HG03280 (cell line): ENCODE data around the gene MED13L.

Experiments
- ATAC-seq: cut with Tn5 transposase; IDR thresholded peaks from one replicate; pipeline ENCODE4 v1.9.1; 2021; ENCODE audit warnings: mild to moderate bottlenecking, moderate library complexity; ENCODE audit not compliant: unreplicated experiment

The MED13L gene

DNA sequence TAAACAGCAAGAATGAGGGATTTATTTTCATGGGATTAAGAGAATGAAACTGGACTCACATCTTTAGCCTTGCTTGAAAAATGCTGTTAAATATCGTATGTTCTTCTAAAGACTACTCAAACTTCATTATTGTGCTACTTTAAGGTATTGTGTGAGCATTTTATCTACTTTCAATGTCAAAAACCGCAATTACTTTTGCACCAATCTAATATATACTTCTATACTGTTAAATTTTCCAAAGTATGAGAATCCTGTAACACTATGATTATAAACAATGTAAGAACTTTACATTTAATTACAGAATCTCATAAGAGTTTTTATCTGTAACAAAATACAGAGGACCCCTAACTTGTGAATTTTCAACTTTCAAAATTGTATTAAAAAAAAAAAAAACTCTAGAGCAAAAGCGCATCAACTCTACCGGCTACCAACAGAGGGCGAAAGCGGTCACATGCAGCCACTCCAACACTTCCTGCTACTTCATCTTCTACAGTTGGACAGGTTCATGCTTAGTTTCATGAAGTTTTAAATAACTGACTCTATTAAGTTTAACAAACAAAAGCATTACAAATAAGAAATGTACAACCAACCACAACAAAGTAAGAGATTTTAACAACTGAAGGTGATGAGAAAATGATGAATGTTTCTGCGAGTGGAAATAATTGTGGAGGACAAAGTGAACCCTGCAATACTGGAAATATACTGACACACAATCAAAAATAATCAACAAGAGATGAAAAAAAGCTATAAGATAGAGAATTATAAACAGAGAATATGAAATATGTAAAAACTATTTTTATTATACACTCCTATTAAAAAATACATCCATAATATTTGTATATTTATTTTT is 210.9 kb downstream of the MED13L start:
- ATAC-seq = no peak

DNA sequence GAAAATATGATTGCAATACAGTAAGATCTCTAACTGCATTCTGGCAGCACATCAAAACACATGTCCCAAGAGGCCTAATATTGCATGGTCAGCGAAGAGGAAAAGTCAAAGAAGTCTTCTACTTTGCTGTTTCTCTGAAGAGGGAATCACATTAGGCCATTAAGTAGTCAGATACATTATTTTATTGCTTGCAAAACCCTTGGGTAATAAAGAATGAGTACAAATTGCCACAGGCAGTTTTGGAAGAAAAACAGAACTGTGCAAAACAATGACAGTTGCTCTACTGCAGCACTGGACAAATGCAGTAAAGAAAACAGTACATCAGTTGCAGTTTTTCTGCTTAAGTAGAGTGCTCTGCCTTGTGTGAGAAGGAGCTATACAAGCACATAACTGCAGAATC is 211.9 kb downstream of the MED13L start:
- no peak for ATAC-seq

GRCh38 chr12:116064493-116064892 is 213.0 kb downstream of the MED13L start:
- ATAC-seq = no peak

DNA sequence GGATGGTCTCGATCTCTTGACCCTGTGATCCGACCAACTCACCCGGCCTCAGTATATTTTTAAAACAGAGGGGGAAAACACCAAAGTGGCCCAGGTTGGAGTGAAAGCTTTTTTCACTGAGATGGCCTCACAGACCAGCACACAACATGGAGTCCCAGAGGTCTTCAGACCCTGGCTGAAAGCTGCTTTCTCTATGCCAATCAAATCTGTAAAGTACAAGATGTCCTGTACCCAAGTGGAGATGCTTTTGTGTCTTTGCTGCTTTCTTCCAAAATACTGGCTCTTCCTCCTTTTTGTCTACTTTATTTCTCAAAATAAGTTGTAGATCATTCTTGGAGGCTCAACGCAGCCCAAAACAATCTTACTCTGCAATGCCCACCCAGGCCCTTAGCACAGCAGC is 214.8 kb downstream of the MED13L start:
- no peak for ATAC-seq

DNA sequence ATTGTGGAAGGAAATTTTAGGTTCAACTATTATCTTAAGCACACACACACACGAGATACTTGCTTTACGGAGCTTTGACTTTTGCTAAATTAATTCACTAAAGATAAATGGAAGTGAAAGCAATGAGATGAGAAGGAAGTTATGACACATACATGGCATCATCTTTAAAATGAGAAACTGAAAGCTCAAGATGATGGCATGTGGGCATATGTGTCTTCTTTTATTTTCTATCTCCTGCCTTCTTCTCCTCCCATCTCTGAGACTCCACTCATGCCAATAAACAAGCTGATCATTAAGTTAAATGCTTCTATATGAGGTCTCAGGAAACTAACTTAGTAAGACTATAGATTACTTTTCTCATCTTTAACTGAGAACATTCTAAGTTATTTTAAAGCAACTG is 216.7 kb downstream of the MED13L start:
- peak; percentile 85 for ATAC-seq

GRCh38 chr12:116059904-116060303 is 217.6 kb downstream of the MED13L start:
- ATAC-seq = no peak

GRCh38 chr12:116058574-116058973 is 218.9 kb downstream of the MED13L start:
- no peak for ATAC-seq

- ATAC-seq = no peak
These were observed 220.1 kb downstream of the MED13L start for GRCh38 chr12:116057356-116057755.

DNA sequence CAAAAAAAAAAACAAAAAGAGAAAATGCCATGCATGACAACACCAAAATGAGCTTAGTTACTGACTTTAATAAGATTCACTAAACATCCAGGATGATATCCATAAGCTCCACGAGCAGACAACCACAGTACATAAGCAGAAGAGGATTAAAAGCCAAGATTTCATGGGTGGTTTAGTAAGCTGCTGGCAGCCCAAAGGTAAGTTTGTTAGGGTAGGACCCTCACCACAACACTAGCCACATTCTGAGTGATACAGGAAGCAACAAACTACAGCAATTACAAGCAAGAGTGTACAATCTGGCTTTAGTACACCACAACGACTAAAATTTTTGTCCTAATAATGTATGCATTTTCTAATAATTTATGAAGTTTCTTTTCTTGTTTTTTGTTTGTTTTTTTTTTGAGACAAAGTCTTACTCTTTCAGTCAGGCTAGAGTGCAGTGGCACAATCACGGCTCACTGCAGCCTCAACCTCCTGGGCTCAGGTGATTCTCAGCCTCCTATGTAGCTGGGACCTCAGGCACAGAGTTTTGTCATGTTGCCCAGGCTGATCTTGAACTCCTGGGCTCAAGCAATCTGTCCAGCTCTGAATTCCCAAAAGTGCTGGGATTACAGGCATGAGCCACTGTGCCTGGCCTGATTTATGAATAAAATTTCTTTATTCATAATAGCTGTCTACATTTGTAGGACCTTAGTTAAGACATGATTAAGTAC is 221.4 kb downstream of the MED13L start:
- ATAC-seq = no peak

DNA sequence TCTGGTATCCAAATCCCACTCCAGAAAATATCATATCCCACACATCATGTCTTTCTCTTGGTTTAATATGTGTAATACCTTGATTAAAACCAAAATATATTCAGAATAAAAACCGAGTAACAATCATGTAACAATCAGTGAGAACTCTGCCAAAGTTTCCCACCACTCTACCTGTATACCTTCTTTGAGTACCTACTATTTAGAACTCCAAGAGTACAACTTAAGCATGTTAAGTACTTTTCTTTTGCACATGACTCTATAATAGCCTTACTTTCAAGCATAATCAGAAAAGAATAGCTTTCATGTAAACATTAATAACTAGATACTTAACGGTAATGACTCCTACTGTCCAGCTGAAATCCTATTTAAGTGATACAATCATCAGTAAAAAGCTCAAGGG is 223.2 kb downstream of the MED13L start:
- ATAC-seq = no peak

- no peak for ATAC-seq
These were observed 223.9 kb downstream of the MED13L start for GRCh38 chr12:116053479-116054200.

GRCh38 chr12:116050275-116050674 is 227.2 kb downstream of the MED13L start:
- ATAC-seq = no peak

GRCh38 chr12:116048879-116049278 is 228.6 kb downstream of the MED13L start:
- no peak for ATAC-seq

- no peak for ATAC-seq
These were observed 231.5 kb downstream of the MED13L start for GRCh38 chr12:116046039-116046438.

DNA sequence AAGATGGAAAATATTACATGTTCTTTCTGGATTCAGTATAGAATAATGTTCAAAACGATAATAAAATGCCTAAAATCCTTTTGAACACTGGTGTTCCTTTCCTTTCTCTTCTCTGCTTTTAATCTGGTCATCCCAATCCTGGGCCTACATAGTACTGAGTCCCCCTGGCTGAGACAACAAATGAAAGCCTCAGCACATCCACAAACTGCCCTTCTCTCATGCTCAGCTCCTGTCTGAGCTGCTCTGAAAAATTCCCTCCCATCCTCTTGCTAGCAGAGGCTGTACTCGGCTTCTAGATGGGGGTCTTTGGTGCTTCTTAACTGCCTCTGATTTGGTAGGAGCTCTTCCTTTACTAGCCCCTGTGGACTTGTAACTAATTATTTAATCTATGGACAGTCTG is 232.3 kb downstream of the MED13L start:
- no peak for ATAC-seq

GRCh38 chr12:116043659-116044535 is 233.6 kb downstream of the MED13L start:
- no peak for ATAC-seq

GRCh38 chr12:116040402-116040801 is 237.1 kb downstream of the MED13L start:
- ATAC-seq = no peak

DNA sequence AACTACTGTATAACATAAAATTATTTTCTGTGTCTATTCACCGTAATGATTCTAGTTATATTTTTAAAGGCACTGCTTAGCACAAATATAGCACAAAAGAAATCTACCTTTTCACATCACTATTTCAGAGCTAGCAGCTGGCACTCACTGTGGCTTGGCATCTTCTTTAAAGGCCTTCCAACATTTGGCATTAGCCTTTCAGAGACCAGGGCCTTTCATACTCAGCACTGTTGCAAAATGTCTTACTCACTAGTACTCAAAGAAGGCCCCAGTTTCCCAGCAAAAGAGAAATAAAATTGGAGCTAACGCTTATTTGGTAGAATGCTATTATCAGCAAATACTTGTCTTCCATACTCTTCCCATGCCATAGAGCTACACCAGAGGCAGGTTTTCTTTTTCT is 238.4 kb downstream of the MED13L start:
- no peak for ATAC-seq

GRCh38 chr12:116037941-116038837 is 239.3 kb downstream of the MED13L start:
- ATAC-seq = no peak

DNA sequence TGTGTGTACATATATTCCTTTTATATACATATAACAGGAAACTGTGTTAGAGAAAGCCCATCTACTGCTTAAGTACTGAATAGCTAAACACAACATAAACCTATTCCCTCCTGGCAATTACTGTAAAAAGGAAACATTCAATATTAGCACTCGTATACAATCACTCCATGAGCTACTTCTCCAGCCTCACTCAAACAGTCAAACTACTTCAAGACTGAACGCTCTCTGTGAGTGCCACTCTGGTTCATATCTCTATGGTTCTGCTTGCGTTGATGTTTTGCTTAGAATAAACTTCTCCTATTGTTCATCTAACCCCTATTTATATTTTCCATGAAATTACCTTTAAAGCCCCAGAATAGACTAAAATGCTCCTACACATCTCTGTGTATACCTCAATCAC is 243.7 kb downstream of the MED13L start:
- no peak for ATAC-seq
